Neural progenitor cell (in vitro differentiated cells): Measurements from ENCODE around the gene NEDD4L. TPM values are rescaled to one million over a fixed set of nuclear protein-coding genes. Genes with fewer than 3 reads are reported as not detected.

Experiments used
- DNase-seq: peaks from one replicate; pipeline ENCODE4 v3.0.0-alpha.2; 2016; ENCODE audit warnings: low spot score
- H2AFZ ChIP-seq: fragments of 200-600 bp; sonication (generic); replicated peaks from 2 replicates; pipeline ENCODE4 v1.6.1; 2016; ENCODE audit warnings: antibody characterized with exemption
- H3F3A ChIP-seq: fragments of 200-600 bp; sonication (generic); 2 replicates; pipeline ENCODE4 v1.6.1; 2016; ENCODE audit warnings: antibody characterized with exemption, low read depth
- H3K27ac ChIP-seq: fragments of 200-600 bp; sonication (generic); 2 replicates; pipeline ENCODE4 v1.5.1; 2016; ENCODE audit warnings: mild to moderate bottlenecking
- H3K27me3 ChIP-seq: fragments of 200-600 bp; sonication (generic); 2 replicates; pipeline ENCODE4 v1.6.1; 2016; ENCODE audit warnings: mild to moderate bottlenecking, moderate library complexity
- H3K36me3 ChIP-seq: fragments of 200-600 bp; sonication (generic); 2 replicates; pipeline ENCODE4 v1.5.1; 2016
- H3K4me1 ChIP-seq: fragments of 200-600 bp; sonication (generic); 2 replicates; pipeline ENCODE4 v1.6.1; 2016; ENCODE audit warnings: mixed run types
- H3K4me2 ChIP-seq: fragments of 200-600 bp; sonication (generic); 2 replicates; pipeline ENCODE4 v1.6.1; 2016
- H3K4me3 ChIP-seq: fragments of 200-600 bp; sonication (generic); 2 replicates; pipeline ENCODE4 v1.5.1; 2016
- H3K79me2 ChIP-seq: fragments of 200-600 bp; sonication (generic); 2 replicates; pipeline ENCODE4 v1.6.1; 2016; ENCODE audit warnings: low read depth
- H3K9ac ChIP-seq: fragments of 200-600 bp; sonication (generic); 2 replicates; pipeline ENCODE4 v1.6.1; 2016
- H3K9me3 ChIP-seq: fragments of 200-600 bp; sonication (generic); 2 replicates; pipeline ENCODE4 v1.5.1; 2016; ENCODE audit warnings: low read depth
- H4K20me1 ChIP-seq: fragments of 200-600 bp; sonication (generic); 2 replicates; pipeline ENCODE4 v1.6.1; 2016; ENCODE audit warnings: low read depth
- H3K27ac Mint-ChIP-seq: 3 replicates; pipeline ENCODE4 v1.8.0; 2021; ENCODE audit warnings: mixed read lengths
- H3K27me3 Mint-ChIP-seq: 2 replicates; pipeline ENCODE4 v1.8.0; 2022; ENCODE audit warnings: low read depth, mild to moderate bottlenecking, inconsistent platforms, moderate library complexity, mixed read lengths; ENCODE audit not compliant: insufficient read depth
- H3K36me3 Mint-ChIP-seq: 3 replicates; pipeline ENCODE4 v1.8.0; 2021; ENCODE audit warnings: mixed read lengths
- H3K4me1 Mint-ChIP-seq: 3 replicates; pipeline ENCODE4 v1.8.0; 2021; ENCODE audit warnings: mixed read lengths
- H3K4me3 Mint-ChIP-seq: 3 replicates; pipeline ENCODE4 v1.8.0; 2021; ENCODE audit warnings: mild to moderate bottlenecking, moderate library complexity, mixed read lengths
- H3K9me3 Mint-ChIP-seq: 3 replicates; pipeline ENCODE4 v1.8.0; 2020; ENCODE audit warnings: mixed read lengths
- CTCF ChIP-seq: fragments of 200-600 bp; sonication (generic); IDR thresholded peaks from 2 replicates; pipeline ENCODE4 v1.5.1; 2017; ENCODE audit warnings: antibody characterized with exemption, mild to moderate bottlenecking
- EZH2 ChIP-seq: fragments of 200-600 bp; sonication (generic); IDR thresholded peaks from 2 replicates; pipeline ENCODE4 v1.6.1; 2017; ENCODE audit warnings: antibody characterized with exemption, mild to moderate bottlenecking, moderate library complexity
- EZH2phosphoT487 ChIP-seq: fragments of 200-600 bp; sonication (generic); IDR thresholded peaks from 2 replicates; pipeline ENCODE4 v1.6.1; 2017; ENCODE audit warnings: antibody characterized with exemption
- total RNA-seq: library from RNA; depleted of rRNA; stranded (reverse); fragments of >200 nt; gene quantifications from 2 replicates; pipeline ENCODE4 v1.2.3, GENCODE V29; 2015; ENCODE audit warnings: low replicate concordance

The NEDD4L gene
- total RNA-seq, 1 donor from 2014 or later: 55.5 TPM

GRCh38 chr18:58181988-58182387 lies 138.0 kb downstream of the NEDD4L start:
- peaks cover 7% of the 10 kb centered on the region for H3K27me3 Mint-ChIP-seq
- H3K4me1 Mint-ChIP-seq: peaks cover 23% of the 10 kb centered on the region
- no peak for DNase-seq
- no peak overlapping the region for H3K9ac ChIP-seq
- H3K4me2 ChIP-seq: no peak overlapping the region
- H2AFZ ChIP-seq: no peak overlapping the region
- H3K9me3 Mint-ChIP-seq: no peaks in the 10 kb centered on the region
- no peaks in the 10 kb centered on the region for H3F3A ChIP-seq
- H4K20me1 ChIP-seq: peaks cover 15% of the 10 kb centered on the region
- H3K9me3 ChIP-seq: no peaks in the 10 kb centered on the region
- no peaks in the 10 kb centered on the region for H3K36me3 ChIP-seq
- H3K4me3 ChIP-seq: no peak overlapping the region
- TF ChIP-seq EZH2: no peak
- TF ChIP-seq CTCF: no peak
- no peak for TF ChIP-seq EZH2phosphoT487
- no peak overlapping the region for H3K27ac ChIP-seq
- peaks cover 2% of the 10 kb centered on the region for H3K36me3 Mint-ChIP-seq
- no peaks in the 10 kb centered on the region for H3K27me3 ChIP-seq
- H3K27ac Mint-ChIP-seq: no peak overlapping the region
- H3K4me1 ChIP-seq: peaks cover 7% of the 10 kb centered on the region
- no peak overlapping the region for H3K4me3 Mint-ChIP-seq
- H3K79me2 ChIP-seq: no peaks in the 10 kb centered on the region

- H3K79me2 ChIP-seq: no peaks in the 10 kb centered on the region
- Mint-ChIP-seq H3K27me3 (peaks cover 7% of the 10 kb centered on the region), H3K9me3 (no peaks in the 10 kb centered on the region), H3K4me3 (no peak overlapping the region), H3K27ac (no peak overlapping the region), H3K36me3 (peaks cover 2% of the 10 kb centered on the region), H3K4me1 (peaks cover 29% of the 10 kb centered on the region)
- no peak overlapping the region for H3K4me2 ChIP-seq
- peaks cover 20% of the 10 kb centered on the region for H4K20me1 ChIP-seq
- DNase-seq: no peak
- no peak overlapping the region for H2AFZ ChIP-seq
- H3K9ac ChIP-seq: no peak overlapping the region
- TF ChIP-seq CTCF: no peak
- TF ChIP-seq EZH2: no peak
- TF ChIP-seq EZH2phosphoT487: no peak
- no peaks in the 10 kb centered on the region for H3K27me3 ChIP-seq
- H3K4me1 ChIP-seq: peaks cover 5% of the 10 kb centered on the region
- no peaks in the 10 kb centered on the region for H3F3A ChIP-seq
- no peak overlapping the region for H3K4me3 ChIP-seq
- H3K27ac ChIP-seq: no peak overlapping the region
- no peaks in the 10 kb centered on the region for H3K36me3 ChIP-seq
- H3K9me3 ChIP-seq: no peaks in the 10 kb centered on the region
These were observed 139.2 kb downstream of the NEDD4L start for GRCh38 chr18:58183226-58183625.

GRCh38 chr18:58186258-58186948 lies 142.4 kb downstream of the NEDD4L start:
- no peak overlapping the region for H3K27ac Mint-ChIP-seq
- H4K20me1 ChIP-seq: peaks cover 33% of the 10 kb centered on the region
- no peak for DNase-seq
- no peaks in the 10 kb centered on the region for H3K27me3 ChIP-seq
- H3K79me2 ChIP-seq: no peaks in the 10 kb centered on the region
- H3K36me3 Mint-ChIP-seq: no peaks in the 10 kb centered on the region
- H3K9me3 ChIP-seq: no peaks in the 10 kb centered on the region
- no peak overlapping the region for H3K4me3 ChIP-seq
- no peak overlapping the region for H3K27ac ChIP-seq
- H3K4me1 Mint-ChIP-seq: peaks cover 29% of the 10 kb centered on the region
- no peak overlapping the region for H3K4me2 ChIP-seq
- no peaks in the 10 kb centered on the region for H3K9me3 Mint-ChIP-seq
- TF ChIP-seq CTCF: no peak
- no peak for TF ChIP-seq EZH2
- TF ChIP-seq EZH2phosphoT487: no peak
- peaks cover 11% of the 10 kb centered on the region for H3K4me1 ChIP-seq
- H3F3A ChIP-seq: no peaks in the 10 kb centered on the region
- no peak overlapping the region for H3K4me3 Mint-ChIP-seq
- H3K9ac ChIP-seq: no peak overlapping the region
- peaks cover 9% of the 10 kb centered on the region for H3K27me3 Mint-ChIP-seq
- no peak overlapping the region for H2AFZ ChIP-seq
- no peaks in the 10 kb centered on the region for H3K36me3 ChIP-seq
